Kidney epithelial cell (primary cell): ENCODE data around the gene PDZRN4. TPM values are rescaled to one million over a fixed set of nuclear protein-coding genes. Genes with fewer than 3 reads are reported as not detected.
A peak's percentile ranks its signal among the peaks of the same experiment; 100 is the strongest.
"Not testable (repeated sequence)": the region's sequence is repeated elsewhere in the genome, so short reads cannot be mapped to it uniquely, and the experiment has no call there.

Experiments
- DNase-seq: peaks from one replicate; pipeline ENCODE4 v3.0.0-alpha.2; 2010; ENCODE audit warnings: low read depth
- H3K27me3 ChIP-seq: 2 replicates; pipeline ENCODE4 v1.6.0; 2011; ENCODE audit warnings: low read length; ENCODE audit not compliant: control insufficient read depth, insufficient read depth
- H3K36me3 ChIP-seq: 2 replicates; pipeline ENCODE4 v1.5.1; 2011; ENCODE audit warnings: low read length; ENCODE audit not compliant: control insufficient read depth, insufficient read depth
- H3K4me3 ChIP-seq: 2 replicates; pipeline ENCODE4 v1.5.1; 2011; ENCODE audit warnings: low read depth, mild to moderate bottlenecking, control low read depth, low read length
- total RNA-seq: library from RNA; depleted of rRNA; stranded (reverse); fragments of >200 nt; gene quantifications from 2 replicates; pipeline ENCODE4 v1.2.3, GENCODE V29; 2015
- TF ChIP-seq, protein P1 (sequence below): IDR thresholded peaks from 2 replicates; pipeline ENCODE4 v1.5.1; 2011; ENCODE audit warnings: mild to moderate bottlenecking, moderate library complexity, low read length, control low read depth, inconsistent platforms; ENCODE audit not compliant: insufficient read depth, poor library complexity, severe bottlenecking

PDZRN4 gene
- total RNA-seq, 1 donor from 2014 or later, result not detected

DNA sequence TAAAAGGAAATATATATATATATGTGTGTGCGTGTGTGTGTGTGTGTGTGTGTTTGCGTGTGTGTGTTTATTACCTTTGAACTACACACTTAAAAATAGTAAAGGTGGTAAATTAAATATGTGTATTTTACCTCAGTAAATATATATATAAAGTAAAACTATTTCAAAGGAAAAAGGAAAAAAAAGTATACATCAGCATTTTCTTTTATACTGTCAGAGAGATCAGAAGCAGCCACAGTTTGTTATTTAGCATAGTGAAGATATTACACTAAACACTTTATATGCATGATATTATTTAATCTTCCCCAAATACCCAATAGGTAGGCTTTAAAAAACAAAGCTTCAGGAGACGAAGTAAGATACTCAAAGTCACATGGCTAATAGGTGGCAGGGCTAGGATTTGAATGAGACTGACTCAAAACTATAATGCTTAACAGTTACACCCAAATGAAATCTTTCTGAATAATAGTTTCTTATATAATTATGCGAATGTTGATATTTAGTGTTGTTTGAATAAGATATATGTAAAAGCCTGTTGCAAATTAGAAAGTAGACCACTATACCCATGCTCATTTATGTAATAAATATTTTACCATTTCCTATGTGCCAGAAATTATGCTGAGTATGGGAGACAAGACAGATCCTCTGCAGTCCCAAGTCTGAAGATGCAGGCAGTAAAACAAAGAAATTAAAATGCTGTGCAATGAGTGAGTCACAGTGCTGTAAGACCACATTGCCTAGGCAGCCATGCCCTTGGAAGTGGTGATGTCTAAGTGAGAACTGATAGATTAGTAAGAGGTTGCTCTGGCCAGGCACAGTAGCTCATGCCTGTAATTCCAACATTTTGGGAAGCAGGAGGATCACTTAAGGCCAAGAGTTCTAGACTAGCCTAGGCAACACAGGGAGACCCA is 66.1 kb downstream of the PDZRN4 start:
- peak; percentile 4 for DNase-seq
- no peaks in the 10 kb centered on the region for H3K36me3 ChIP-seq
- no peaks in the 10 kb centered on the region for H3K27me3 ChIP-seq
- TF ChIP-seq, protein P1, sequence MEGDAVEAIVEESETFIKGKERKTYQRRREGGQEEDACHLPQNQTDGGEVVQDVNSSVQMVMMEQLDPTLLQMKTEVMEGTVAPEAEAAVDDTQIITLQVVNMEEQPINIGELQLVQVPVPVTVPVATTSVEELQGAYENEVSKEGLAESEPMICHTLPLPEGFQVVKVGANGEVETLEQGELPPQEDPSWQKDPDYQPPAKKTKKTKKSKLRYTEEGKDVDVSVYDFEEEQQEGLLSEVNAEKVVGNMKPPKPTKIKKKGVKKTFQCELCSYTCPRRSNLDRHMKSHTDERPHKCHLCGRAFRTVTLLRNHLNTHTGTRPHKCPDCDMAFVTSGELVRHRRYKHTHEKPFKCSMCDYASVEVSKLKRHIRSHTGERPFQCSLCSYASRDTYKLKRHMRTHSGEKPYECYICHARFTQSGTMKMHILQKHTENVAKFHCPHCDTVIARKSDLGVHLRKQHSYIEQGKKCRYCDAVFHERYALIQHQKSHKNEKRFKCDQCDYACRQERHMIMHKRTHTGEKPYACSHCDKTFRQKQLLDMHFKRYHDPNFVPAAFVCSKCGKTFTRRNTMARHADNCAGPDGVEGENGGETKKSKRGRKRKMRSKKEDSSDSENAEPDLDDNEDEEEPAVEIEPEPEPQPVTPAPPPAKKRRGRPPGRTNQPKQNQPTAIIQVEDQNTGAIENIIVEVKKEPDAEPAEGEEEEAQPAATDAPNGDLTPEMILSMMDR, result no peak
- no peak overlapping the region for H3K4me3 ChIP-seq

DNA sequence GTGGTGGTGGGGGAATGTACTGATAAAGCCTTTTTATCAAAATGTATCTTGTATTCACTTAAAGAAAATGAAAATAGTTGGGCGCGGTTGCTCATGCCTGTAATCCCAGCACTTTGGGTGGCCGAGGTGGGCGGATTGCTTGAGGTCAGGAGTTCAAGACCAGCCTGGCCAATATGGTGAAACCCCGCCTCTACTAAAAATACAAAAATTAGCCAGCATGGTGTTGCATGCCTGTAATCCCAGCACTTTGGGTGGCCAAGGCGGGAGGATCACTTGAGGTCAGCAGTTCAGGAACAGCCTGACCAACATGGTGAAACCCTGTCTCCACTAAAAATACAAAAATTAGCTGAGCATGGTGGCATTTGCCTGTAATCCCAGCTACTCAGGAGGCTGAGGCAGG is 75.1 kb downstream of the PDZRN4 start:
- H3K27me3 ChIP-seq, DNase-seq, H3K4me3 ChIP-seq, H3K36me3 ChIP-seq: not testable (repeated sequence)

- DNase-seq, result no peak
- TF ChIP-seq, protein P1, result peak; percentile 34
- Histone ChIP-seq H3K27me3 (no peaks in the 10 kb centered on the region), H3K36me3 (no peaks in the 10 kb centered on the region), H3K4me3 (no peak overlapping the region)
These were observed 76.2 kb downstream of the PDZRN4 start for GRCh38 chr12:41264281-41264680.

DNA sequence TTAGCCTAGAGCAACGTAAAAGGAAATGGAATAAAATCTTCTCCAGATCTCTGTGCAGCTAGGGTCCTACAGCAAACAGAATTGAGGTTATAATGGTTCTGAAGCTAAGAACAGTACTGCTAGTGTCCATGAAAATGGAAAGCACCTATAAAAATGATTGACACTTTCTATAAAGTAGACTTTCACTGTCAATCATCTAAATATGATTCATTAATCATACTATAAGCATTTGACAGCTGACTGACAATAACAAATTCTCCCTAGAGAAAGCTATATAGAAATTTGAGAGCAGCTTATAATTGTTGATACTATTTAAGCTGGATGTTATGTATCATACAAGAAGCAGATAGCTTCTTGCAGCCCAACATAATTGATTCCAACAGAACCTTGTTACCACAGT is 80.9 kb downstream of the PDZRN4 start:
- Histone ChIP-seq H3K4me3 (no peak overlapping the region), H3K36me3 (no peaks in the 10 kb centered on the region), H3K27me3 (no peaks in the 10 kb centered on the region)
- no peak for DNase-seq
- TF ChIP-seq, protein P1, result no peak

GRCh38 chr12:41271489-41271888 is 83.4 kb downstream of the PDZRN4 start:
- Histone ChIP-seq H3K27me3 (no peaks in the 10 kb centered on the region), H3K36me3 (no peaks in the 10 kb centered on the region), H3K4me3 (no peak overlapping the region)
- TF ChIP-seq, protein P1, result no peak
- no peak for DNase-seq

DNA sequence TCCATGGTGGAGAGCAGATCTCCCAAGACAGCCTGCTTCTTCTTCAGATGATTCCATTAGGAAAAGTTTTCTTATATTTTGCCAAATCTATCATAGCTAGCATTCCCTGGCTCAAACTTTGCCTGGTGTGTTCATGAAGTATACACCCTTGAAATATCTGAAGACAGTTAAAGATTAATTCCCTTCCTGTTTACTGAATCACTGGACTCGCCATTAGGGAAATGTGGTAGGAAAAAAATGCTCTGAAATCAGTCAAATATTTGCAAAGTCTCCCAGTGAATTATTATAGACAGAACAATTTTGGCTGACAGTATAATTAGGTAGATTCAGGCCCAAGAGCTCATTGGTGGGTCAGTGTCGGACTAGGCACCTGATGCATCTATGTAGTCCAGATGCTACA is 86.5 kb downstream of the PDZRN4 start:
- Histone ChIP-seq H3K4me3 (no peak overlapping the region), H3K27me3 (no peaks in the 10 kb centered on the region), H3K36me3 (no peaks in the 10 kb centered on the region)
- TF ChIP-seq, protein P1, result no peak
- no peak for DNase-seq
